IMR-90 (cell line): ENCODE data around the gene IL12RB2. TPM values are rescaled to one million over a fixed set of nuclear protein-coding genes. Genes with fewer than 3 reads are reported as not detected.

Experiments
- ATAC-seq: fragments of 200-7000 bp; cut with Tn5 transposase; 2 replicates; pipeline ENCODE4 v1.9.1; 2020; ENCODE audit warnings: low read depth, mild to moderate bottlenecking, moderate library complexity
- BruUV-seq: library from RNA; stranded (reverse); fragments of 400-500 nt; replicated peaks from 2 replicates; lab custom pipeline; 2021; lab: Mats Ljungman, UMichigan
- CTCF ChIA-PET: fragments of 300-600 bp; formaldehyde crosslinking; extraction: SDS; loops from one replicate; lab custom pipeline; 2021; ENCODE audit warnings: antibody characterized with exemption; lab: Yijun Ruan, JAX
- POLR2A ChIA-PET: fragments of 300-600 bp; sonication (Branson Sonifier 250); formaldehyde crosslinking; loops from one replicate; lab custom pipeline; 2022; ENCODE audit warnings: antibody characterized with exemption; ENCODE audit not compliant: unreplicated experiment; lab: Charles Lee
- DNase-seq: peaks from one replicate; pipeline ENCODE4 v3.0.0; 2013
- H2AFZ ChIP-seq: replicated peaks from 2 replicates; pipeline ENCODE3; 2013; ENCODE audit warnings: low read length, mild to moderate bottlenecking; ENCODE audit not compliant: poor library complexity
- H2AK5ac ChIP-seq: 2 replicates; pipeline ENCODE4 v1.6.1; 2013; ENCODE audit warnings: low read depth, low read length, inconsistent platforms
- H2AK9ac ChIP-seq: replicated peaks from 2 replicates; pipeline ENCODE3; 2013; ENCODE audit warnings: mild to moderate bottlenecking, low read depth, low read length, moderate library complexity; ENCODE audit not compliant: poor library complexity
- H2BK120ac ChIP-seq: 2 replicates; pipeline ENCODE4 v1.6.1; 2013; ENCODE audit warnings: low read depth, low read length, inconsistent platforms
- H2BK15ac ChIP-seq: 3 replicates; pipeline ENCODE4 v1.6.1; 2013; ENCODE audit warnings: low read depth, low read length, inconsistent platforms
- H2BK20ac ChIP-seq: 2 replicates; pipeline ENCODE4 v1.6.1; 2013; ENCODE audit warnings: low read depth, mild to moderate bottlenecking, inconsistent platforms, low read length, moderate library complexity
- H2BK5ac ChIP-seq: 2 replicates; pipeline ENCODE4 v1.6.1; 2013; ENCODE audit warnings: mild to moderate bottlenecking, low read depth, low read length, inconsistent platforms; ENCODE audit not compliant: poor library complexity, severe bottlenecking
- H3K14ac ChIP-seq: replicated peaks from 2 replicates; pipeline ENCODE4 v1.6.1; 2013; ENCODE audit warnings: low read depth, low read length, inconsistent platforms
- H3K18ac ChIP-seq: 2 replicates; pipeline ENCODE4 v1.6.1; 2013; ENCODE audit warnings: low read depth, low read length, control low read depth
- H3K23ac ChIP-seq: 2 replicates; pipeline ENCODE4 v1.6.1; 2013; ENCODE audit warnings: low read depth, low read length, inconsistent platforms
- H3K27ac ChIP-seq: 2 replicates; pipeline ENCODE4 v1.5.1; 2013; ENCODE audit warnings: mild to moderate bottlenecking, control low read depth, low read length; ENCODE audit not compliant: insufficient read depth
- H3K27me3 ChIP-seq: 2 replicates; pipeline ENCODE4 v1.6.1; 2013; ENCODE audit warnings: low read length; ENCODE audit not compliant: control insufficient read depth, insufficient read depth
- H3K36me3 ChIP-seq: 2 replicates; pipeline ENCODE4 v1.6.1; 2013; ENCODE audit warnings: low read length, mixed read lengths; ENCODE audit not compliant: control insufficient read depth, insufficient read depth
- H3K4ac ChIP-seq: 2 replicates; pipeline ENCODE4 v1.6.1; 2013; ENCODE audit warnings: low read depth, low read length, inconsistent platforms
- H3K4me1 ChIP-seq: 2 replicates; pipeline ENCODE4 v1.6.1; 2013; ENCODE audit warnings: low read length, mixed read lengths; ENCODE audit not compliant: control insufficient read depth, insufficient read depth
- H3K4me2 ChIP-seq: 2 replicates; pipeline ENCODE4 v1.6.1; 2013; ENCODE audit warnings: low read depth, mild to moderate bottlenecking, control low read depth, low read length, moderate library complexity
- H3K4me3 ChIP-seq: 2 replicates; pipeline ENCODE4 v1.5.1; 2013; ENCODE audit warnings: low read depth, mild to moderate bottlenecking, control low read depth, low read length, moderate library complexity; ENCODE audit not compliant: insufficient read depth
- H3K56ac ChIP-seq: 2 replicates; pipeline ENCODE4 v1.6.1; 2013; ENCODE audit warnings: low read length, inconsistent platforms; ENCODE audit not compliant: insufficient read depth; ENCODE audit errors: extremely low read depth
- H3K79me1 ChIP-seq, 2 experiments: 2 replicates each; pipeline ENCODE4 v1.6.1; 2013; ENCODE audit warnings: low read length in 2 of 2, inconsistent platforms in 1 of 2, low read depth in 1 of 2
- H3K9ac ChIP-seq: 2 replicates; pipeline ENCODE4 v1.6.1; 2013; ENCODE audit warnings: low read depth, low read length, control low read depth
- H3K9me1 ChIP-seq: 2 replicates; pipeline ENCODE4 v1.6.1; 2013; ENCODE audit warnings: low read length, inconsistent platforms; ENCODE audit not compliant: insufficient read depth
- H3K9me3 ChIP-seq: 2 replicates; pipeline ENCODE4 v1.6.1; 2013; ENCODE audit warnings: low read length; ENCODE audit not compliant: control insufficient read depth, insufficient read depth
- H4K20me1 ChIP-seq: 2 replicates; pipeline ENCODE4 v1.6.1; 2013; ENCODE audit warnings: low read length, inconsistent platforms; ENCODE audit not compliant: insufficient read depth
- H4K5ac ChIP-seq: 2 replicates; pipeline ENCODE4 v1.6.1; 2013; ENCODE audit warnings: mild to moderate bottlenecking, low read depth, low read length, control low read depth
- H4K8ac ChIP-seq, 2 experiments: 2 replicates each; pipeline ENCODE4 v1.6.1; 2013; ENCODE audit warnings: low read depth in 2 of 2, low read length in 2 of 2, control low read depth in 1 of 2, inconsistent platforms in 1 of 2
- H4K91ac ChIP-seq: 2 replicates; pipeline ENCODE4 v1.6.1; 2013; ENCODE audit warnings: low read depth, low read length, inconsistent platforms; ENCODE audit not compliant: insufficient read depth
- CHD1 ChIP-seq: IDR thresholded peaks from 2 replicates; pipeline ENCODE4 v1.6.1; 2012; ENCODE audit warnings: low read depth, low read length, improper control_type of control experiment
- MAZ ChIP-seq: IDR thresholded peaks from 2 replicates; pipeline ENCODE4 v1.6.1; 2012; ENCODE audit warnings: low read depth, mild to moderate bottlenecking, low read length, improper control_type of control experiment, moderate library complexity, borderline replicate concordance
- MXI1 ChIP-seq: IDR thresholded peaks from 2 replicates; pipeline ENCODE4 v1.6.1; 2012; ENCODE audit warnings: low read depth, mild to moderate bottlenecking, low read length, moderate library complexity, borderline replicate concordance
- WGBS, 2 experiments: methylation state at CpG; one replicate each; pipeline versions ENCODE4 v1.1.5 to v1.1.7; 2013; ENCODE audit warnings: missing lambda C conversion rate in 2 of 2; ENCODE audit not compliant: insufficient read length in 1 of 2; ENCODE audit errors: extremely low coverage in 2 of 2; 5-methylcytosine and 5-hydroxymethylcytosine counted together
- dilution Hi-C: fragments of 300-500 bp; cut with HindIII; formaldehyde crosslinking; loops from one replicate; pipeline ENCODE4 v1.14.3; 2018; ENCODE audit warnings: low sequenced_read_pairs; ENCODE audit not compliant: unreplicated experiment
- in situ Hi-C: fragments of 300-500 bp; cut with MboI; formaldehyde crosslinking; loops from 3 replicates; pipeline ENCODE4 v1.14.3; 2019; ENCODE audit warnings: low sequenced_read_pairs, inconsistent platforms, mixed read lengths
- intact Hi-C: fragments of 100-400 bp; cut with micrococcal nuclease; formaldehyde crosslinking; loops from 2 replicates; pipeline ENCODE4 v1.10.0; 2022
- polyA plus RNA-seq, 3 experiments: library from polyadenylated mRNA; depleted of rRNA; stranded (reverse); fragments of >200 nt; gene quantifications; 2 replicates each; pipeline ENCODE4 v1.2.3, GENCODE V29; 2012; ENCODE audit warnings: low replicate concordance in 1 of 3
- total RNA-seq: library from RNA; depleted of rRNA; stranded (reverse); fragments of >200 nt; gene quantifications from 2 replicates; pipeline ENCODE4 v1.2.3, GENCODE V29; 2012
- TF ChIP-seq, protein P1 (sequence below): conservative IDR thresholded peaks from 2 replicates; pipeline ENCODE4 v1.5.1; 2012; ENCODE audit warnings: mild to moderate bottlenecking, low read depth, low read length, improper control_type of control experiment

The IL12RB2 gene
- total and polyA plus RNA-seq, 2 of the 4 experiments (the other 2 are of a cell fraction) = not detected

DNA sequence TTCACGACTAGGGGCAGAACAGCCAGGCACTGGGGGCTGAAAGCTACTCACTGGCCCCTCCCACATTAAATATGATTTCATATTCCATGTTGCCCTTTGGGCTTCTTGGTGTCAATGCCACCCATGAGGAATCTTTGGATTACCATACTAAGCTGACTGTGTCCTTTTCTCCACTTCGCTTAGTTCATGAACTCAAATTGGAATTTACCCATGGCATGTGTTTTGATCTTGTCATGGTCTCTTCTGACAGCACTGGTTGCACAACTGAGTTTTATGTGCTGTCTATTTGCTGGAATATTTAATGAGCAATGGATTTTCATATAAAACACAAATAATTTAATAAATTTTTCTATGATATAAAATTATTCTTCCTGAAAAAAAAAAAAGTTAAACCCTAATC lies 63.4 kb downstream of the IL12RB2 start:
- Histone ChIP-seq H3K27ac (no peak overlapping the region), H4K5ac (no peak overlapping the region), H3K4me2 (no peak overlapping the region), H2AFZ (no peak overlapping the region), H3K18ac (no peak overlapping the region), H4K91ac (no peak overlapping the region), H3K14ac (no peak overlapping the region), H3K9me3 (no peaks in the 10 kb centered on the region), H2AK9ac (no peak overlapping the region), H2BK20ac (no peak overlapping the region), H3K9ac (no peak overlapping the region), H3K4me1 (no peaks in the 10 kb centered on the region; the same call in 1 of the 2 replicates), H3K36me3 (no peaks in the 10 kb centered on the region), H4K20me1 (no peaks in the 10 kb centered on the region), H2AK5ac (no peak overlapping the region), H4K8ac (no peak overlapping the region), H3K27me3 (no peaks in the 10 kb centered on the region), H2BK120ac (no peak overlapping the region), H2BK15ac (no peak overlapping the region), H3K4ac (no peak overlapping the region), H2BK5ac (no peak overlapping the region), H3K9me1 (no peaks in the 10 kb centered on the region), H3K56ac (no peak overlapping the region), H3K79me1 (no peaks in the 10 kb centered on the region), H3K4me3 (no peak overlapping the region), H3K23ac (no peak overlapping the region)
- ChIA-PET POLR2A (no interaction called here), CTCF (interaction anchor here (0.6 kb wide), 1 partner anchor 32 kb away, joined by 3 read pairs; no protein-coding TSS in a partner anchor)
- no peak for TF ChIP-seq CHD1
- no peak for TF ChIP-seq MXI1
- TF ChIP-seq, protein P1, sequence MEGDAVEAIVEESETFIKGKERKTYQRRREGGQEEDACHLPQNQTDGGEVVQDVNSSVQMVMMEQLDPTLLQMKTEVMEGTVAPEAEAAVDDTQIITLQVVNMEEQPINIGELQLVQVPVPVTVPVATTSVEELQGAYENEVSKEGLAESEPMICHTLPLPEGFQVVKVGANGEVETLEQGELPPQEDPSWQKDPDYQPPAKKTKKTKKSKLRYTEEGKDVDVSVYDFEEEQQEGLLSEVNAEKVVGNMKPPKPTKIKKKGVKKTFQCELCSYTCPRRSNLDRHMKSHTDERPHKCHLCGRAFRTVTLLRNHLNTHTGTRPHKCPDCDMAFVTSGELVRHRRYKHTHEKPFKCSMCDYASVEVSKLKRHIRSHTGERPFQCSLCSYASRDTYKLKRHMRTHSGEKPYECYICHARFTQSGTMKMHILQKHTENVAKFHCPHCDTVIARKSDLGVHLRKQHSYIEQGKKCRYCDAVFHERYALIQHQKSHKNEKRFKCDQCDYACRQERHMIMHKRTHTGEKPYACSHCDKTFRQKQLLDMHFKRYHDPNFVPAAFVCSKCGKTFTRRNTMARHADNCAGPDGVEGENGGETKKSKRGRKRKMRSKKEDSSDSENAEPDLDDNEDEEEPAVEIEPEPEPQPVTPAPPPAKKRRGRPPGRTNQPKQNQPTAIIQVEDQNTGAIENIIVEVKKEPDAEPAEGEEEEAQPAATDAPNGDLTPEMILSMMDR = no peak
- no peak for TF ChIP-seq MAZ
- ATAC-seq = no peak
- dilution Hi-C loops (no loop called here), in situ Hi-C loops (no loop called here), intact Hi-C loops (no loop called here)
- BruUV-seq = no TSS peak
- WGBS, 2 experiments = 100% methylated on average over 1 of the region's 2 CpGs; no CpG with 5 or more reads in 1 of the 2 experiments
- no peak for DNase-seq
